HCT116 (cell line): ENCODE data around the gene POLE3.

ENCODE experiments used
- ATF3 ChIP-seq: IDR thresholded peaks from 2 replicates; pipeline ENCODE4 v1.6.1; 2012
- CEBPB ChIP-seq: IDR thresholded peaks from 2 replicates; pipeline ENCODE4 v1.6.1; 2012; ENCODE audit warnings: low read depth
- CTCF ChIP-seq, 3 experiments: fragments of 200-600 bp in 1 of 3; sonication (generic) in 1 of 3; IDR thresholded peaks in 2 of 3; conservative IDR thresholded peaks in 1 of 3; 2 replicates each; pipeline ENCODE4 v1.5.1; 2012 to 2017; ENCODE audit warnings: low read depth in 2 of 3, low read length in 2 of 3, antibody characterized with exemption in 1 of 3, borderline replicate concordance in 1 of 3, control low read depth in 1 of 3, mild to moderate bottlenecking in 1 of 3, mixed read lengths in 1 of 3, mixed run types in 1 of 3, moderate library complexity in 1 of 3; ENCODE audit not compliant: insufficient read depth in 1 of 3
- EZH2 ChIP-seq: fragments of 200-600 bp; sonication (generic); IDR thresholded peaks from 2 replicates; pipeline ENCODE4 v1.6.1; 2017; ENCODE audit warnings: antibody characterized with exemption, mixed run types
- POLR2A ChIP-seq: IDR thresholded peaks from 2 replicates; pipeline ENCODE4 v1.7.0; 2011; ENCODE audit warnings: borderline replicate concordance; ENCODE audit not compliant: insufficient read depth, insufficient read length; ENCODE audit errors: extremely low read depth
- POLR2AphosphoS5 ChIP-seq: IDR thresholded peaks from 2 replicates; pipeline ENCODE4 v1.6.1; 2011; ENCODE audit warnings: mild to moderate bottlenecking, low read depth, low read length, moderate library complexity
- SIN3A ChIP-seq: IDR thresholded peaks from 2 replicates; pipeline ENCODE4 v1.6.1; 2012; ENCODE audit warnings: low read depth
- SP1 ChIP-seq: IDR thresholded peaks from 2 replicates; pipeline ENCODE4 v1.6.1; 2012; ENCODE audit warnings: low read depth
- ZFX ChIP-seq: fragments of 450-650 bp; IDR thresholded peaks from 2 replicates; pipeline ENCODE4 v1.6.1; 2017

GRCh38 chr9:113444736-113445135 is 34.3 kb upstream of the POLE3 start:
- TF ChIP-seq CTCF (IDR thresholded peaks at IDR 0.05 in 2 of 3, conservative IDR thresholded peaks at IDR 0.05 in 1 of 3; ENCODE audit: borderline replicate concordance in 1 of 3, insufficient read depth in 1 of 3, low read depth in 2 of 3, low read length in 2 of 3): no peak
- no peak for TF ChIP-seq POLR2AphosphoS5
- no peak for TF ChIP-seq SP1
- no peak for TF ChIP-seq SIN3A
- no peak for TF ChIP-seq ATF3
- TF ChIP-seq EZH2: no peak
- TF ChIP-seq POLR2A: no peak
- no peak for TF ChIP-seq ZFX
- no peak for TF ChIP-seq CEBPB
